ENCODE results near the gene SEMA3B. TPM values are rescaled to one million over a fixed set of nuclear protein-coding genes. Genes with fewer than 3 reads are reported as not detected.
A peak's percentile ranks its signal among the peaks of the same experiment; 100 is the strongest.

SEMA3B gene
- total RNA-seq, 1 donor from 2014 or later: 179 TPM

DNA sequence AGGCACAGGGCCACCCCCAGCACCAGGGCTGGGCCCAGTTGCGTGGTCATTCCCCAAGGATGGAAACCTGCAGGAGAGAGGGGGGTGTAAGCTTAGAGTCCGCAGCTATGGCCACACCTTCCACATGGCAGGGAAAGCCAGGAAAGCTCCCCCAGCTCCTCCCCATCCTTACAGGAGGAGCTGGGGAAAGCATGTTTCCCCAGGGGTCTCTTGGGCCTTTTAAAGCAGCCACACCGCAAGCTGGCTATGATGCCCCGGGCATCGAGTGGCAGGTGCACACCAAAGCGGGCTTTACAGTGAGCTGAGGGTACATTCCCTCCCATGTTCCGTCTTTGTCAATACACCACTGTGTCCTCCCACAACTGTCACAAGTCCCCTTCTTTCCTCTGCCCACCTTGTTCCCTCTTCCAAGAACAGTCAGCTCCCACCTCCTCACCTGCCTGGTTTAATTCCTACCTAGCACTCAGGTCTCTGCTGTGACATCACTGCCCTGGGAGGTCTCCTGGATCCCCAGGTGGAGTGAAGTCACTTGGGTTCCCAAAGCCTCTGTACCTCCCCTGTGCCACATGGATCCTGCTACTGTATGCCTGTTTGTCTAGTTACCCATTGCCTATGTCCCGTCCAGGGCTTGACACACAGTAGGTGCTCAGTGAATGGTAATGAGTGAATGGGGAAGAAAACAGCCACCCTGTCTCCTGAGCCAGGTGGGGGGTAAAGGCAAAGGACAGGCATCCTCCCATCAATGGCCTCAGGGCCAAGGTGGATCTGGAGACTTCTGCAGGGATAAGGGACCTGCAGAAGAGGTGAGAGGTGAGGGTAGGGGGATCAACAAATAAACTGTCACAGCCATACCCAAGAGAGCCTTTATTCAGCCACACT, 26.8 kb downstream of the SEMA3B start:
- H3K36me3 Mint-ChIP-seq: peaks cover 1% of the 10 kb centered on the region
- no peak overlapping the region for H3K4me3 Mint-ChIP-seq
- no peak overlapping the region for H3K27ac Mint-ChIP-seq
- no peak for DNase-seq (ENCODE audit: low spot score in 2 of 2, unreplicated experiment in 2 of 2)
- no peaks in the 10 kb centered on the region for H3K9me3 Mint-ChIP-seq
- peaks cover 32% of the 10 kb centered on the region for H3K4me1 Mint-ChIP-seq
- TF ChIP-seq, protein P1, sequence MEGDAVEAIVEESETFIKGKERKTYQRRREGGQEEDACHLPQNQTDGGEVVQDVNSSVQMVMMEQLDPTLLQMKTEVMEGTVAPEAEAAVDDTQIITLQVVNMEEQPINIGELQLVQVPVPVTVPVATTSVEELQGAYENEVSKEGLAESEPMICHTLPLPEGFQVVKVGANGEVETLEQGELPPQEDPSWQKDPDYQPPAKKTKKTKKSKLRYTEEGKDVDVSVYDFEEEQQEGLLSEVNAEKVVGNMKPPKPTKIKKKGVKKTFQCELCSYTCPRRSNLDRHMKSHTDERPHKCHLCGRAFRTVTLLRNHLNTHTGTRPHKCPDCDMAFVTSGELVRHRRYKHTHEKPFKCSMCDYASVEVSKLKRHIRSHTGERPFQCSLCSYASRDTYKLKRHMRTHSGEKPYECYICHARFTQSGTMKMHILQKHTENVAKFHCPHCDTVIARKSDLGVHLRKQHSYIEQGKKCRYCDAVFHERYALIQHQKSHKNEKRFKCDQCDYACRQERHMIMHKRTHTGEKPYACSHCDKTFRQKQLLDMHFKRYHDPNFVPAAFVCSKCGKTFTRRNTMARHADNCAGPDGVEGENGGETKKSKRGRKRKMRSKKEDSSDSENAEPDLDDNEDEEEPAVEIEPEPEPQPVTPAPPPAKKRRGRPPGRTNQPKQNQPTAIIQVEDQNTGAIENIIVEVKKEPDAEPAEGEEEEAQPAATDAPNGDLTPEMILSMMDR (IDR thresholded peaks at IDR 0.05; ENCODE audit: unreplicated experiment): no peak
- H3K27me3 Mint-ChIP-seq (ENCODE audit: low read depth): no peaks in the 10 kb centered on the region

DNA sequence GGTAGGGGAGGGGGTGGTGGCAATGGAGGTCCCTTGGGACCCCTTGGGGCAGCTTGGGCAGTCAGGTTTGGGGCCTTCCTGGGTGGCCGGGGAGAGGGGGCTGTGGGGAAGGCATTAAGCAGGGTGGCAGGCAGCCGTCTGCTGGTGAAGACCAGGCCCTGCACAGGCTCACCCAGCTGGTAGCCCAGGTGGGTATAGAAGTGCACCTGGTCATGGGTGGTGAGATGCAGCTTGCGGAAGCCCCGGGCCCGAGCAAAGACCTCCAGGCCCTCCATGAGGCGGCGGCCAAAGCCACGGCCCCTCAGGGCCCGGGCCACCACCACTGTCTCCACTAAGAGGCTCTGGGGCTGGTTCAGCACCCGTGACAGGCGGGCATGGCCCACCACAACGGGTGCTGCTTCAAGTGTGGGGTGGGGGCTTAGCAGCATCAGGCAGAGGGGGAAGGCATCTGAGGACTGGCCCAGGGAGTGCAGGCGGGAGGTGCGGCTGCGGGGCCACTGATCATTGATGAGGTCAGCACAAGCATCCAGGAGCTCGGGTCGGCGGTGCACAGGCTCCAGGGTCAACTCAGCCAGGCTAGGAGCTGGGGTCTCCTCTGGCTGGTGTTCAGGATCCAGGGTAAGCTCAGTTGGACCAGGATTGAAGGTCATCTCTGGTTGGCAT, 27.9 kb downstream of the SEMA3B start:
- no peak for DNase-seq (ENCODE audit: low spot score in 2 of 2, unreplicated experiment in 2 of 2)
- TF ChIP-seq, protein P1 (IDR thresholded peaks at IDR 0.05; ENCODE audit: unreplicated experiment): no peak
- Mint-ChIP-seq H3K4me1 (peaks cover 26% of the 10 kb centered on the region), H3K27ac (no peak overlapping the region), H3K27me3 (ENCODE audit: low read depth) (no peaks in the 10 kb centered on the region), H3K9me3 (no peaks in the 10 kb centered on the region), H3K36me3 (no peaks in the 10 kb centered on the region), H3K4me3 (no peak overlapping the region)

DNA sequence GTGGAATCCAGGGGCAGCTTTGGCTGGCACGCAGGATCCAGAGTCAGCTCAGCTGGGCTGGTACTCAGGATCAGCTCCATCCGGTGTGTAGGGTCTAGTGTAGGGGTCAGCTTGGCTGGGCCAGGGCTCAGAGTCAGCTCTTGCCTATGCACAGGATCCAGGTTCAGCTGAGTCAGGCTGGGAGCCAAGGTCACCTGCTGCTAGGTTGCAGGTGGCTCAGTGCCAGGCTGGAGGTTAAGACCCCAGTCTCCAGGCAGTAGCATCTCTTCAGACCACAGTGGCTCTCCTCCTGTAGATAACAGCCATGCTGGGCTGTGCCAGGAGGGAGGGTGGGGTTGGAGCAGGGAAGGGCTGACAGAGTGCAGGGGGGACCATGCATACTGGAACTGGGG, 28.4 kb downstream of the SEMA3B start:
- no peaks in the 10 kb centered on the region for H3K36me3 Mint-ChIP-seq
- H3K4me3 Mint-ChIP-seq: no peak overlapping the region

DNA sequence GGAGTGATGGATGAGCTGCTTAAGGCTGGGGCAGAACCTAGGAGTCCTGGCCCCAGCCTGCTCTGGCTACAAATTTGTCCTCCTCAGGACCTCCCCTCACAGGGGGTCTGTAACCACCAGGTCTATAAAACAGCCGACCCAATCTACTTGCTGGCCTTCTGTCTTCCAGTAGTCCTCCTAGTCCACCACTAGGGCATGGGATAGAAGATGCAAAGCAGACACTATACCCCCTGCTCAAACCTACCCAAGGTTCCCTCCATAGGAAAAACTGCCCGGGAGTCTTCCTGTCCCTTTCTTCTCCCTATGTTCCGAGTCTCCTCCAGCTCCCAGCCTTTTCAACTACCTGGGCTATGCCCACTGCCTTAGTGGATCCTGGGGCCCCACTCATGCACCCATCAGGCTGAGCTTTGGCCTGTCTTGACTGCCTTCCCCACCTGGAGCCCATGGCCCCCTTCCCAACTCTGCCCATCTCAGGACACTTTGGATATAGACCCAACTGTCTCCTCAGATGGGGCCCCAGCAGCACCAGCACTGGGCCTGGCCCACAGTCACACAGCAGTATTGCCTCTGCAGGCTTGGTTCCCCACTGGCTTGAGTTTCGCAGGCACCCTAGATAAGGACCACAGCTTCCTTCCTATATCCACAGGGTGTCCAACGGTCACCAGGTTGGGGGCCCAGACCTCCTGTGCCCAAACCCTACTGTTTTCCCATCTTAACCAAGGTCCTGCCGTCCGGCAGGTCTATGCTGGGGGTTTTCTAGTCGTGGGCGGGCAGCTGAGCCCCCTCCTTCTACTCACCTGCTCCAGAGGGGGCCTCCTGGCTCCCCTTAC, 29.2 kb downstream of the SEMA3B start:
- H3K36me3 Mint-ChIP-seq: no peaks in the 10 kb centered on the region
- peak overlapping the region; percentile 95 for H3K4me3 Mint-ChIP-seq
- no peak for DNase-seq (ENCODE audit: low spot score in 2 of 2, unreplicated experiment in 2 of 2)
- H3K27me3 Mint-ChIP-seq (ENCODE audit: low read depth): no peaks in the 10 kb centered on the region
- TF ChIP-seq, protein P1 (IDR thresholded peaks at IDR 0.05; ENCODE audit: unreplicated experiment): no peak
- H3K9me3 Mint-ChIP-seq: no peaks in the 10 kb centered on the region
- H3K27ac Mint-ChIP-seq: peak overlapping the region; percentile 21
- H3K4me1 Mint-ChIP-seq: peaks cover 26% of the 10 kb centered on the region

More for the DNA sequence above, 28.4 kb downstream of the SEMA3B start:
- Mint-ChIP-seq H3K9me3 (no peaks in the 10 kb centered on the region), H3K27ac (no peak overlapping the region), H3K27me3 (ENCODE audit: low read depth) (no peaks in the 10 kb centered on the region), H3K4me1 (peaks cover 25% of the 10 kb centered on the region)
- DNase-seq (ENCODE audit: low spot score in 2 of 2, unreplicated experiment in 2 of 2): no peak
- TF ChIP-seq, protein P1 (IDR thresholded peaks at IDR 0.05; ENCODE audit: unreplicated experiment): no peak

DNA sequence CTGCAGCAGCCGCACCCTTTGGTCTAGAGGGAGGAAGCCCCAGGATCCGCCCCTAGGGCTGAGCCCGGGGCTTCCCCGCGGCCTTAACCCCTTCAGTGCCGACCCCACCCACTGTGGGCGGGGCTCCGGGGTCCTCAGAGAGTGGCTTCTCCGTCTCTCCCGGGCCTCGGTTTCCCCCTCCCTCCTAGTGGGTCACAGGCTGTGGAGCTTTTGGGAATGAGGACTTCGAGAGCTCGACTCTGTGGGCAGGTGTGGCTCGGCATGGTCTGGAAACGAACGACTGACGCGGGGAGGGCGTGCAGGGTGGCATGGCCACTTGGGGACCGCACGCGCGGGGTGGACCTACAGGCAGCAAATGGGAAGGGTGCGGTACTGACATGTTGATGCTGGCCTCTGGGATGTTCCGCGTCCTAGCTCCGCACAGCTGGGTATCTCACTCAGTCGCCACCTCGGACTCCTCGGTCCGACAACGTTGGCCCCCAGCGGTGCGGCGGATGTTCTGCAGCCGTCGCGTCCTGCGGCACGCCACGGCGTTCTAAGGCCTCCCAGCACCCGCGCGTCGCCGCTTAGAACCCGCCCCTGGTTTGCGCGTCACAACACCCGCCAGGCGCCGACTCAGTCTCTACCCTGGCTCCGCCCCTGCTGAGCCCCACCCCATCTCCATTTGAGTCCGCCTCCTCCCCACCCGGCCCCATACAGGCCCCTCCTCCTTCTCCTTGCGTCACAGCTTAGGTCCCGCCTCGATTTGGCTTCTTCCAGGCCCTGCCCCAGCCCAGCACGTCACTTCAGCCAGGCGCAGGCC, 30.1 kb downstream of the SEMA3B start, which contains the start of the genes HYAL3 and NAA80:
HYAL3 (minus strand) TSS at position 570 of the 802 bp plus-strand sequence. CDS start 3,803 bp downstream, outside the sequence.
NAA80 (minus strand) TSS at position 570 of the 802 bp plus-strand sequence. CDS start 1,942 bp downstream, outside the sequence.
- Mint-ChIP-seq H3K4me1 (peaks cover 26% of the 10 kb centered on the region), H3K36me3 (no peaks in the 10 kb centered on the region), H3K9me3 (no peaks in the 10 kb centered on the region)

More for the DNA sequence above, 30.1 kb downstream of the SEMA3B start, which contains the start of the genes HYAL3 and NAA80:
- DNase-seq (ENCODE audit: low spot score in 2 of 2, unreplicated experiment in 2 of 2): peak; percentile 96 to 98
- H3K4me3 Mint-ChIP-seq: peak within 1 kb of the TSS; percentile 95
- peak within 1 kb of the TSS; percentile 98 for H3K27ac Mint-ChIP-seq
- H3K27me3 Mint-ChIP-seq (ENCODE audit: low read depth): no peaks in the 10 kb centered on the region
- TF ChIP-seq, protein P1 (IDR thresholded peaks at IDR 0.05; ENCODE audit: unreplicated experiment): no peak

Data from mesothelial cell of epicardium (in vitro differentiated cells).